Neural progenitor cell (in vitro differentiated cells): ENCODE measurements around the gene FAM131B. TPM values are rescaled to one million over a fixed set of nuclear protein-coding genes. Genes with fewer than 3 reads are reported as not detected.
A peak's percentile ranks its signal among the peaks of the same experiment; 100 is the strongest.

ENCODE experiments used
- DNase-seq: peaks from one replicate; pipeline ENCODE4 v3.0.0-alpha.2; 2016; ENCODE audit warnings: low spot score
- H2AFZ ChIP-seq: fragments of 200-600 bp; sonication (generic); replicated peaks from 2 replicates; pipeline ENCODE4 v1.6.1; 2016; ENCODE audit warnings: antibody characterized with exemption
- H3F3A ChIP-seq: fragments of 200-600 bp; sonication (generic); 2 replicates; pipeline ENCODE4 v1.6.1; 2016; ENCODE audit warnings: antibody characterized with exemption, low read depth
- H3K27ac ChIP-seq: fragments of 200-600 bp; sonication (generic); 2 replicates; pipeline ENCODE4 v1.5.1; 2016; ENCODE audit warnings: mild to moderate bottlenecking
- H3K27me3 ChIP-seq: fragments of 200-600 bp; sonication (generic); 2 replicates; pipeline ENCODE4 v1.6.1; 2016; ENCODE audit warnings: mild to moderate bottlenecking, moderate library complexity
- H3K36me3 ChIP-seq: fragments of 200-600 bp; sonication (generic); 2 replicates; pipeline ENCODE4 v1.5.1; 2016
- H3K4me1 ChIP-seq: fragments of 200-600 bp; sonication (generic); 2 replicates; pipeline ENCODE4 v1.6.1; 2016; ENCODE audit warnings: mixed run types
- H3K4me2 ChIP-seq: fragments of 200-600 bp; sonication (generic); 2 replicates; pipeline ENCODE4 v1.6.1; 2016
- H3K4me3 ChIP-seq: fragments of 200-600 bp; sonication (generic); 2 replicates; pipeline ENCODE4 v1.5.1; 2016
- H3K79me2 ChIP-seq: fragments of 200-600 bp; sonication (generic); 2 replicates; pipeline ENCODE4 v1.6.1; 2016; ENCODE audit warnings: low read depth
- H3K9ac ChIP-seq: fragments of 200-600 bp; sonication (generic); 2 replicates; pipeline ENCODE4 v1.6.1; 2016
- H3K9me3 ChIP-seq: fragments of 200-600 bp; sonication (generic); 2 replicates; pipeline ENCODE4 v1.5.1; 2016; ENCODE audit warnings: low read depth
- H4K20me1 ChIP-seq: fragments of 200-600 bp; sonication (generic); 2 replicates; pipeline ENCODE4 v1.6.1; 2016; ENCODE audit warnings: low read depth
- H3K27ac Mint-ChIP-seq: 3 replicates; pipeline ENCODE4 v1.8.0; 2021; ENCODE audit warnings: mixed read lengths
- H3K27me3 Mint-ChIP-seq: 2 replicates; pipeline ENCODE4 v1.8.0; 2022; ENCODE audit warnings: low read depth, mild to moderate bottlenecking, inconsistent platforms, moderate library complexity, mixed read lengths; ENCODE audit not compliant: insufficient read depth
- H3K36me3 Mint-ChIP-seq: 3 replicates; pipeline ENCODE4 v1.8.0; 2021; ENCODE audit warnings: mixed read lengths
- H3K4me1 Mint-ChIP-seq: 3 replicates; pipeline ENCODE4 v1.8.0; 2021; ENCODE audit warnings: mixed read lengths
- H3K4me3 Mint-ChIP-seq: 3 replicates; pipeline ENCODE4 v1.8.0; 2021; ENCODE audit warnings: mild to moderate bottlenecking, moderate library complexity, mixed read lengths
- H3K9me3 Mint-ChIP-seq: 3 replicates; pipeline ENCODE4 v1.8.0; 2020; ENCODE audit warnings: mixed read lengths
- EZH2 ChIP-seq: fragments of 200-600 bp; sonication (generic); IDR thresholded peaks from 2 replicates; pipeline ENCODE4 v1.6.1; 2017; ENCODE audit warnings: antibody characterized with exemption, mild to moderate bottlenecking, moderate library complexity
- EZH2phosphoT487 ChIP-seq: fragments of 200-600 bp; sonication (generic); IDR thresholded peaks from 2 replicates; pipeline ENCODE4 v1.6.1; 2017; ENCODE audit warnings: antibody characterized with exemption
- total RNA-seq: library from RNA; depleted of rRNA; stranded (reverse); fragments of >200 nt; gene quantifications from 2 replicates; pipeline ENCODE4 v1.2.3, GENCODE V29; 2015; ENCODE audit warnings: low replicate concordance
- TF ChIP-seq, protein P1 (sequence below): fragments of 200-600 bp; sonication (generic); IDR thresholded peaks from 2 replicates; pipeline ENCODE4 v1.5.1; 2017; ENCODE audit warnings: antibody characterized with exemption, mild to moderate bottlenecking

Gene FAM131B
- total RNA-seq, 1 donor from 2014 or later: 20.1 TPM

DNA sequence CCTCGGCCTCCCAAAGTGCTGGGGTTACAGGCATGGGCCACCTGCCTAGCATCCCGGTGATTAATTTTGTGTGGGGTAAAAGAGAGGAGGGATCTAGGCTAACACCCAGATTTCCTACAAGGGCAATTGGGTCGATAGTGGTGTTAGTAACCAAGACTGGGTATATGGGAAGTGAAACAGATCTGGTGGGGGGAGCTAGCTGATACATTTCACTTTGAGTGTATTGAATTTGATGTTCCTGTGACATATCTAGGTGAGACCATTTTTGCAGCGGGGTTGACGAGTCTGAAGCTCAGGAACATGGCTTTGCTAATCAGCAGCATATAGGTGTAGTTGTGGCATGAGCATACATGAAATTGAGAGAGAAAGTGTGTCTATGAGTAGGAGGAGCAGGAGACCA is 34.6 kb downstream of the FAM131B start:
- Mint-ChIP-seq H3K4me3 (no peak overlapping the region), H3K27me3 (peaks cover 2% of the 10 kb centered on the region), H3K36me3 (no peaks in the 10 kb centered on the region), H3K4me1 (peaks cover 19% of the 10 kb centered on the region), H3K27ac (peak overlapping the region; percentile 46), H3K9me3 (no peaks in the 10 kb centered on the region)
- no peak overlapping the region for H3K9ac ChIP-seq
- TF ChIP-seq, protein P1, sequence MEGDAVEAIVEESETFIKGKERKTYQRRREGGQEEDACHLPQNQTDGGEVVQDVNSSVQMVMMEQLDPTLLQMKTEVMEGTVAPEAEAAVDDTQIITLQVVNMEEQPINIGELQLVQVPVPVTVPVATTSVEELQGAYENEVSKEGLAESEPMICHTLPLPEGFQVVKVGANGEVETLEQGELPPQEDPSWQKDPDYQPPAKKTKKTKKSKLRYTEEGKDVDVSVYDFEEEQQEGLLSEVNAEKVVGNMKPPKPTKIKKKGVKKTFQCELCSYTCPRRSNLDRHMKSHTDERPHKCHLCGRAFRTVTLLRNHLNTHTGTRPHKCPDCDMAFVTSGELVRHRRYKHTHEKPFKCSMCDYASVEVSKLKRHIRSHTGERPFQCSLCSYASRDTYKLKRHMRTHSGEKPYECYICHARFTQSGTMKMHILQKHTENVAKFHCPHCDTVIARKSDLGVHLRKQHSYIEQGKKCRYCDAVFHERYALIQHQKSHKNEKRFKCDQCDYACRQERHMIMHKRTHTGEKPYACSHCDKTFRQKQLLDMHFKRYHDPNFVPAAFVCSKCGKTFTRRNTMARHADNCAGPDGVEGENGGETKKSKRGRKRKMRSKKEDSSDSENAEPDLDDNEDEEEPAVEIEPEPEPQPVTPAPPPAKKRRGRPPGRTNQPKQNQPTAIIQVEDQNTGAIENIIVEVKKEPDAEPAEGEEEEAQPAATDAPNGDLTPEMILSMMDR: no peak
- H3K4me2 ChIP-seq: no peak overlapping the region
- H3K4me3 ChIP-seq: no peak overlapping the region
- H3F3A ChIP-seq: no peaks in the 10 kb centered on the region
- H3K79me2 ChIP-seq: no peaks in the 10 kb centered on the region
- no peaks in the 10 kb centered on the region for H3K27me3 ChIP-seq
- no peak overlapping the region for H3K27ac ChIP-seq
- no peak overlapping the region for H2AFZ ChIP-seq
- no peak for DNase-seq
- no peaks in the 10 kb centered on the region for H3K9me3 ChIP-seq
- no peaks in the 10 kb centered on the region for H4K20me1 ChIP-seq
- H3K36me3 ChIP-seq: no peaks in the 10 kb centered on the region
- H3K4me1 ChIP-seq: no peaks in the 10 kb centered on the region

DNA sequence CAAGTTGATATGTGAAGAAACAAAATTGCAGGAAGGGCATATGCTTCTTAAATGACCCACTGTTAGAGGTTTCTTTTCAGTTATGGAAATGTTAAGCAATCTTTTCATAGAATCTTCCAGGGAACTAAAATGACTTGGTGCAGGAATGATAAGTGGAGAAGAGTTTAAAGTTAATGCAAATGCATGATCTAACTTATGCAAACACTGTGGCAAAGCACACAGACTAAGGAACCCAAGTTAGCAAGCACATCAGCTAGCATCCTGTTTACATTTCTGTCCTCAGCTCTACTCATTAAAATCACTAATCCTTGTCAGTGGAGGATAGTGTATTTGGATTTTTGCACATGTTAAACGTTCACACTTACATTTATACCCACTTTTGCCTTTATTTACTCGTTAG is 37.3 kb downstream of the FAM131B start:
- no peak overlapping the region for H3K9ac ChIP-seq
- no peak overlapping the region for H3K4me3 ChIP-seq
- TF ChIP-seq EZH2phosphoT487 (no peak), EZH2 (no peak)
- TF ChIP-seq, protein P1: no peak
- no peaks in the 10 kb centered on the region for H3K9me3 ChIP-seq
- H3K79me2 ChIP-seq: no peaks in the 10 kb centered on the region
- H3K27me3 ChIP-seq: no peaks in the 10 kb centered on the region
- no peak overlapping the region for H3K27ac ChIP-seq
- Mint-ChIP-seq H3K4me1 (peaks cover 22% of the 10 kb centered on the region), H3K4me3 (no peak overlapping the region), H3K27me3 (peaks cover 6% of the 10 kb centered on the region), H3K9me3 (no peaks in the 10 kb centered on the region), H3K36me3 (no peaks in the 10 kb centered on the region), H3K27ac (no peak overlapping the region)
- H2AFZ ChIP-seq: no peak overlapping the region
- H3K36me3 ChIP-seq: no peaks in the 10 kb centered on the region
- no peaks in the 10 kb centered on the region for H3K4me1 ChIP-seq
- no peak overlapping the region for H3K4me2 ChIP-seq
- H3F3A ChIP-seq: no peaks in the 10 kb centered on the region
- H4K20me1 ChIP-seq: no peaks in the 10 kb centered on the region
- no peak for DNase-seq

DNA sequence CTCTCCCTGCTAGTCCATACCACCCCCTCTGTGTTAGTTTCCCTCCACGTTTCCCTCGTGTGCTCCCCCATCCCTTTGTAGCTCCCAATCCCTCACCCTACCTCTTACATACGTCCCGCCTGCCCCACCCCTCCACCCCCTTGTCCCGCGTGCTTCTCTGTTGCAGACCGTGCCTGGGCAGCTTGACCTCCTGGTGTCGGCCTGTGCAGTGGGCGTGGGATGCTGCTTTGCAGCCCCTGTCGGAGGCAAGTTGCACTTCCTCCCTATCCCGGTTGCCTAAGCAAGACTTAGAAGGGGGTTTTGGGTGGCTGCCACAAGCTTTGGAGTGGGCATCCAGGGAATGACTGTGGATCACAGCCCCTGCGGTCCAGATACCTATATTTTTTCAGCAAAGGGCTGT is 38.9 kb downstream of the FAM131B start:
- no peak for DNase-seq
- Histone ChIP-seq H4K20me1 (no peaks in the 10 kb centered on the region), H3K9me3 (no peaks in the 10 kb centered on the region), H3K27me3 (no peaks in the 10 kb centered on the region), H3K79me2 (no peaks in the 10 kb centered on the region), H3K36me3 (no peaks in the 10 kb centered on the region), H3K27ac (no peak overlapping the region), H3F3A (no peaks in the 10 kb centered on the region), H3K9ac (no peak overlapping the region), H3K4me2 (no peak overlapping the region), H3K4me3 (no peak overlapping the region), H2AFZ (peak overlapping the region; percentile 42), H3K4me1 (no peaks in the 10 kb centered on the region)
- Mint-ChIP-seq H3K4me3 (no peak overlapping the region), H3K27ac (peak overlapping the region; percentile 30), H3K4me1 (peaks cover 26% of the 10 kb centered on the region), H3K36me3 (no peaks in the 10 kb centered on the region), H3K27me3 (peaks cover 12% of the 10 kb centered on the region), H3K9me3 (no peaks in the 10 kb centered on the region)
- TF ChIP-seq, protein P1: no peak
- TF ChIP-seq EZH2phosphoT487: no peak
- no peak for TF ChIP-seq EZH2
